Measurements from ENCODE around the gene TRAFD1. TPM values are rescaled to one million over a fixed set of nuclear protein-coding genes. Genes with fewer than 3 reads are reported as not detected.

The TRAFD1 gene
- total and polyA plus RNA-seq, 2 of the 13 experiments (the other 11 are each of a cell fraction or from before 2014, with no cell fraction given): 9.5 to 20.9 TPM

DNA sequence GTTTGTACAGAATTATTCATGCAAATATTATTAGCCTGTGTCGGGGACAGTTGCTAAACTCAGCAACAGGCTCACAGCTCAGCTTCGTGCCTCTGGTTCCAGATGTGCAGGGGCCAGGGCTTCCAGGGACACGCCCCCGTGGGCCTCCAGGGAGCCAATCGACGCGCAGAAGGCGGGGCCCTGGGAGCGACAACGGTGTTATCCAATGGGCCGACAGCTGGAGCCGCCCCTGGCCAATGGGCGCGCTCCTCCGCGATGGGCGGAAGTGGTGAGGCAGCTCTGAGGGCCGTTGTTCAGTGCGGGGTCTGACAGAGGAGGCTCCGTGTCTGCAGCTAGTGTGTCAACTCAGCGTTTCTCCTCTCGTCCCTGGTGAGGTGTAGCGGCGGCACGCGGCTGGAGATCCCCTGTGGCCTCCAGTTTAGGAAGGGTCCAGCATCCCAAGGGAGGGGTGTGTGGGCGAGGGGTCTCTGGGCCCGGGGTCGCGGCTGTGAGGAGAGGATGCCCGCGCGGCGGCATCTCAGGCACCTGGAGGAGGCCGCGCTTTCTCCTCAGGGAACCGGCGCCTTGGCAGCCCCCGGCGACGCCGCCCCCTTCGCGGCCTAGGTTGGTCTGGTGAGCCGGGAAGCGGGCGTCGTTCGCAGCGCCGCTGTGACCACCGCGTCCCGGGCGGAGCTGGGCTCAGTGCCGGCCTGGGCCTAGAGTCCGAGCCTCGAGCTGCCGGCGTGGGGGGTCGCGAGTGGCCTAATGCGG, at the start of gene TRAFD1 (continued):
- TF ChIP-seq, protein P1, sequence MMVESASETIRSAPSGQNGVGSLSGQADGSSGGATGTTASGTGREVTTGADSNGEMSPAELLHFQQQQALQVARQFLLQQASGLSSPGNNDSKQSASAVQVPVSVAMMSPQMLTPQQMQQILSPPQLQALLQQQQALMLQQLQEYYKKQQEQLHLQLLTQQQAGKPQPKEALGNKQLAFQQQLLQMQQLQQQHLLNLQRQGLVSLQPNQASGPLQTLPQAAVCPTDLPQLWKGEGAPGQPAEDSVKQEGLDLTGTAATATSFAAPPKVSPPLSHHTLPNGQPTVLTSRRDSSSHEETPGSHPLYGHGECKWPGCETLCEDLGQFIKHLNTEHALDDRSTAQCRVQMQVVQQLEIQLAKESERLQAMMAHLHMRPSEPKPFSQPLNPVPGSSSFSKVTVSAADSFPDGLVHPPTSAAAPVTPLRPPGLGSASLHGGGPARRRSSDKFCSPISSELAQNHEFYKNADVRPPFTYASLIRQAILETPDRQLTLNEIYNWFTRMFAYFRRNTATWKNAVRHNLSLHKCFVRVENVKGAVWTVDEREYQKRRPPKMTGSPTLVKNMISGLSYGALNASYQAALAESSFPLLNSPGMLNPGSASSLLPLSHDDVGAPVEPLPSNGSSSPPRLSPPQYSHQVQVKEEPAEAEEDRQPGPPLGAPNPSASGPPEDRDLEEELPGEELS (CRISPR knock-in tag; IDR thresholded peaks at IDR 0.05): no peak; the same call in 1 of the 2 replicates
- no peak for TF ChIP-seq JUND (CRISPR knock-in tag; IDR thresholded peaks at IDR 0.05)
- no peak; the same call in none of the 2 replicates for TF ChIP-seq RNF2 (conservative IDR thresholded peaks at IDR 0.05; ENCODE audit: low read depth)
- TF ChIP-seq, protein P2, sequence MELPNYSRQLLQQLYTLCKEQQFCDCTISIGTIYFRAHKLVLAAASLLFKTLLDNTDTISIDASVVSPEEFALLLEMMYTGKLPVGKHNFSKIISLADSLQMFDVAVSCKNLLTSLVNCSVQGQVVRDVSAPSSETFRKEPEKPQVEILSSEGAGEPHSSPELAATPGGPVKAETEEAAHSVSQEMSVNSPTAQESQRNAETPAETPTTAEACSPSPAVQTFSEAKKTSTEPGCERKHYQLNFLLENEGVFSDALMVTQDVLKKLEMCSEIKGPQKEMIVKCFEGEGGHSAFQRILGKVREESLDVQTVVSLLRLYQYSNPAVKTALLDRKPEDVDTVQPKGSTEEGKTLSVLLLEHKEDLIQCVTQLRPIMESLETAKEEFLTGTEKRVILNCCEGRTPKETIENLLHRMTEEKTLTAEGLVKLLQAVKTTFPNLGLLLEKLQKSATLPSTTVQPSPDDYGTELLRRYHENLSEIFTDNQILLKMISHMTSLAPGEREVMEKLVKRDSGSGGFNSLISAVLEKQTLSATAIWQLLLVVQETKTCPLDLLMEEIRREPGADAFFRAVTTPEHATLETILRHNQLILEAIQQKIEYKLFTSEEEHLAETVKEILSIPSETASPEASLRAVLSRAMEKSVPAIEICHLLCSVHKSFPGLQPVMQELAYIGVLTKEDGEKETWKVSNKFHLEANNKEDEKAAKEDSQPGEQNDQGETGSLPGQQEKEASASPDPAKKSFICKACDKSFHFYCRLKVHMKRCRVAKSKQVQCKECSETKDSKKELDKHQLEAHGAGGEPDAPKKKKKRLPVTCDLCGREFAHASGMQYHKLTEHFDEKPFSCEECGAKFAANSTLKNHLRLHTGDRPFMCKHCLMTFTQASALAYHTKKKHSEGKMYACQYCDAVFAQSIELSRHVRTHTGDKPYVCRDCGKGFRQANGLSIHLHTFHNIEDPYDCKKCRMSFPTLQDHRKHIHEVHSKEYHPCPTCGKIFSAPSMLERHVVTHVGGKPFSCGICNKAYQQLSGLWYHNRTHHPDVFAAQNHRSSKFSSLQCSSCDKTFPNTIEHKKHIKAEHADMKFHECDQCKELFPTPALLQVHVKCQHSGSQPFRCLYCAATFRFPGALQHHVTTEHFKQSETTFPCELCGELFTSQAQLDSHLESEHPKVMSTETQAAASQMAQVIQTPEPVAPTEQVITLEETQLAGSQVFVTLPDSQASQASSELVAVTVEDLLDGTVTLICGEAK (IDR thresholded peaks at IDR 0.05): no peak
- TF ChIP-seq, protein P2 (CRISPR knock-in tag; IDR thresholded peaks at IDR 0.05): no peak
- TF ChIP-seq, protein P3, sequence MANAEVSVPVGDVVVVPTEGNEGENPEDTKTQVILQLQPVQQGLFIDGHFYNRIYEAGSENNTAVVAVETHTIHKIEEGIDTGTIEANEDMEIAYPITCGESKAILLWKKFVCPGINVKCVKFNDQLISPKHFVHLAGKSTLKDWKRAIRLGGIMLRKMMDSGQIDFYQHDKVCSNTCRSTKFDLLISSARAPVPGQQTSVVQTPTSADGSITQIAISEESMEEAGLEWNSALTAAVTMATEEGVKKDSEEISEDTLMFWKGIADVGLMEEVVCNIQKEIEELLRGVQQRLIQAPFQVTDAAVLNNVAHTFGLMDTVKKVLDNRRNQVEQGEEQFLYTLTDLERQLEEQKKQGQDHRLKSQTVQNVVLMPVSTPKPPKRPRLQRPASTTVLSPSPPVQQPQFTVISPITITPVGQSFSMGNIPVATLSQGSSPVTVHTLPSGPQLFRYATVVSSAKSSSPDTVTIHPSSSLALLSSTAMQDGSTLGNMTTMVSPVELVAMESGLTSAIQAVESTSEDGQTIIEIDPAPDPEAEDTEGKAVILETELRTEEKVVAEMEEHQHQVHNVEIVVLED (CRISPR knock-in tag; IDR thresholded peaks at IDR 0.05; ENCODE audit: borderline replicate concordance): peak; percentile 53; the same call in 1 of the 2 replicates
- TF ChIP-seq POLR2AphosphoS2 (IDR thresholded peaks at IDR 0.05; ENCODE audit: low read depth, low read length): no peak
- peak; percentile 86 for TF ChIP-seq KAT8 (CRISPR knock-in tag; IDR thresholded peaks at IDR 0.05)
- peak; percentile 80; the same call in 1 of the 2 replicates for TF ChIP-seq ZNF329 (CRISPR knock-in tag; IDR thresholded peaks at IDR 0.05; ENCODE audit: low read depth)
- TF ChIP-seq CENPX (CRISPR knock-in tag; IDR thresholded peaks at IDR 0.05): no peak
- no peak for TF ChIP-seq SCMH1 (CRISPR knock-in tag; IDR thresholded peaks at IDR 0.05; ENCODE audit: borderline replicate concordance)
- TF ChIP-seq FOXO1 (CRISPR knock-in tag; IDR thresholded peaks at IDR 0.05): no peak; the same call in 1 of the 2 replicates
- no peak for TF ChIP-seq SRF (IDR thresholded peaks at IDR 0.05; ENCODE audit: low read depth, low read length)
- no peak for TF ChIP-seq ZMYM3 (CRISPR knock-in tag; IDR thresholded peaks at IDR 0.05)
- no peak for TF ChIP-seq NFIB (CRISPR knock-in tag; IDR thresholded peaks at IDR 0.05; ENCODE audit: borderline replicate concordance)
- no peak for TF ChIP-seq ZNF652 (CRISPR knock-in tag; IDR thresholded peaks at IDR 0.05; ENCODE audit: borderline replicate concordance, low read depth)
- peak; percentile 81 for TF ChIP-seq ZNF350 (CRISPR knock-in tag; IDR thresholded peaks at IDR 0.05; ENCODE audit: borderline replicate concordance, low read depth)
- TF ChIP-seq MXD4 (CRISPR knock-in tag; IDR thresholded peaks at IDR 0.05): 0 out of 2 replicates have a peak, but pooled peaks have one; percentile 47
